NCI-H1092 (cell line): ENCODE data around the gene ULBP1.
"Not testable (repeated sequence)": the region's sequence is repeated elsewhere in the genome, so short reads cannot be mapped to it uniquely, and the experiment has no call there.

Experiments
- DNase-seq: peaks from one replicate; lab custom pipeline; 2025; lab: John Stamatoyannopoulos, UW

ULBP1 gene, protein sequence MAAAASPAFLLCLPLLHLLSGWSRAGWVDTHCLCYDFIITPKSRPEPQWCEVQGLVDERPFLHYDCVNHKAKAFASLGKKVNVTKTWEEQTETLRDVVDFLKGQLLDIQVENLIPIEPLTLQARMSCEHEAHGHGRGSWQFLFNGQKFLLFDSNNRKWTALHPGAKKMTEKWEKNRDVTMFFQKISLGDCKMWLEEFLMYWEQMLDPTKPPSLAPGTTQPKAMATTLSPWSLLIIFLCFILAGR

DNA sequence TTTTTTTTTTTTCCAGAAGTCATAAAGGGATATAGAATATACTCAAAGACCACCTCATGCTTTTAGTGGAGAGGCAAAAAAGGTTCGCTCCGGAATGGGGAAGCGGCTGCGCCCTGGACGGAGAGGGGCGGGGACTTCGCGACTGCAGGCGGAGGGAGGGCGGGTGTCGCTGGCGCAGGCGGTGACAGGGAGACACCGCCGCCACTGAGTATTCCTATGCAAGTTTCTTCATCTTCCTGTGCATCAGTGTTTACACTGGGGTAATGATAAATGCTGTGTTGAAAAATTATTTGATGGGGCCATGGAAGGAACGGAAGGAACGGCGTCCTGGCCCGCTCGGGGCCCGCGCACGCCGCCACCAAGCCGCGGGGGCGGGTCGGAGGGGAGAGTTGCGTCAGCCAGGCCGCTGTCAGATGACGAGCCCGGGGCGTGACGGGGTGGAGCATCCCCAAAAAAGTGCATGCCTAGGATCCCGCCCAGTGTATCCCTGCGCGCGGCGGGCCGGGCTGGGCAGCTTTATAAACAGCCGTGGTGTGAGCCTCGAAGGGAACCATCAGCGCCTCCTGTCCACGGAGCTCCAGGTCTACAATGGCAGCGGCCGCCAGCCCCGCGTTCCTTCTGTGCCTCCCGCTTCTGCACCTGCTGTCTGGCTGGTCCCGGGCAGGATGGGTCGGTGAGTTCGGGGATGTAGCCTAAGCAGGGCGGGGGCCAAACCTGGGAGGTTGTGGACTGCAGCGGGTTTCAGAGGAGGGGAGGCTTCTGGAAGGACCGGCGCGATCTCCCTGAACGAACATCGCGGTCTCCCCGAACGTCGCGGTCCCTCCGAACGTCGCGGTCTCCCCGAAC is at the start of gene ULBP1:
TSS of gene ULBP1 (plus strand) at position 482 of the 846 bp plus-strand sequence. CDS start at position 589, 107 bp downstream.
- peak; percentile 44 for DNase-seq

DNA sequence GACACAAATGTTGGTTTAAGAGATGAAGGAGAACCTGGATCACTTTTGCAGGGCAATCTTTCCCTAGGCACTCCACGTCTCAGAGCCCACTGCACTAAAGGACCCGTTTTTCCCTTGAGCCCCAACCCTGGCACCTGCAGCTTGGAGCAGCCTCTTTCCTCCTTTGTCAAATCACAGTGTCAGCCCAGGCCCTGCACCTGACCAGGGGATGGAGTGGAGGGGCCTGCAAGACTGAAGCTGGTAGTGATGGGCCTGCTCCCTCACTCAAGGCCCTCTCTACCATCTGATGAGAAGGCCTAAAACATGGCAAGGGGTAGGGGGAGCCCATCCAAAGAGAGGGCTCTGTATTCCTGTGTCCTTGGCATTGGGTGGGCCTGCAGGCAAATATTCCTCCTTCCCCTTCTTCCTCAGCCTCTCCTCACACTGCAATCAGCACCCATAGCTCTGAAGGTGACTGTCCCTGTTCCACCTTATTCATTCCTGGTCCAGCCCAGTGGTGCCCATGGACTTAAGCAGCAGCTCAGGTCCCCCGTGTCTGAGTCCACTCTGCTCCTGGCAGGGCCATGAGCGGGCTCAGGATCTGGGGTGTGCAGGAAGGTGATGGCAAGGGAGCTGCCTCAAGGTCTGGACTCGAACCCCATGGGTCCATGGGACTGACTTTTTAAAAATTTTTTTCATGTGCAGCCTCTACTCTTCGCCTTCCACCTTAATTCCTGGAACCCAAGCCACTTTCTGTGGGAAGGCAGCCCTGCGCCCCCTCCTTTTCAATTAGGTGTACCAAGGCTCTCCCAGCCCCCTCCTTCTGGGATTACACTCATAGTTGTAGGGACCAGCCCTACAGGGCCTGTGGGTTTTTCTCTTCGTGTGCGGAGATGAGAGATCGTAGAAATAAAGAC is 47.5 kb upstream of the ULBP1 start:
- no peak for DNase-seq

DNA sequence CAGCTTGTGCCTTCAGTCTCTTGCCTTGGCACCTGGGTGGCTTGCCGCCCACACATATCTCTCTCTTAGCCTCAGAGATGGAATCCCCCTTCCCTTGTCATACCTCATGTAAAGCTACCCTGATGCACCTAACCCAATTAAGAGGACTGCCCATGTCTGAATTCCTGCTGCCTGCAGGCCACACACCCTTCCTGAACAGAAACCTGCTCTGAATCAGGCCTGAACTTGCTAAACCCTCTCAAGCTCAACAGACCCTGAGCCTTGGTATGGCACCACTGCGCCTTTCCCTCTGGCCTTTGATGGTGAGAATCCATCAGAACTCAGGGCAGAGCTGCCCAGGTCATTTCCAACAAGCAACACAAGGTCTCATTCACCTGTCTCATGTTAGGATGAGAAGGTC is 46.1 kb upstream of the ULBP1 start:
- no peak for DNase-seq

DNA sequence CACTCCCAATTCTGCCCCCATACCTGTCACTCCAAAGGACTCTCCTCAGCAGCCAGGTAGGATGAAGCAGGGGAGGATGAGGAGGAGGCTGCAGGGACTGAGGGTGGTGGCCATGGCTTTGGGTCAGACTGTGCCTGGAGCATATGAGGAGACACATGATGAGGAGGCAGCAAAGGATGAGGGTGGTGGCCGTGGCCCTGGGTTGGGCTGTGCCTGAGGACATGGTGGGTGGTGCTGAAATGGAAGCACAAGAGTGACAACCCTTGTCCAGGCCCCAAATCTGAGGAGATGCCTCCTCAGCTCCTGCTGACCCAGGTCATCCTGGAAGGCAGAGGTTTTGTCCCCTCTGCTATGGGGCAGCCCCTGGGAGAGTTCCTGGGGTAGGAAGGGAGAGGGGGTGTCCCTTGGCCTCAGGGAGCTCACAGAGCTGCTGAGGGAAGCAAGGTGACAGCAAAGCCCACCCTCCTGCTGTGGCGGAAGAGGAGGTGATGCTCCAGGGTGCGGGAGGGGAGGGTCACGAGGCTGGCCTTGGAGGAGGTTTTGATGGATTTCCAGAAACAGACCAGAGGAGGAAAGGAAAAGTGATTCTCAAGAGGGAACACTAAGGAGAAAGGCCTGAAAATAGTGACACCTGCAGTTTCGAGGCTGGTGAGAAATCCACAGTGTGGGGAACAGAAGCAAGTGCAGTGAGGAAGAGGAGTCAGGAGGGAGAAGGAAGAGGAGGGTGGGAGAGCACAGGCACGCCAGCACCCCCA is 45.4 kb upstream of the ULBP1 start:
- DNase-seq, result no peak

DNA sequence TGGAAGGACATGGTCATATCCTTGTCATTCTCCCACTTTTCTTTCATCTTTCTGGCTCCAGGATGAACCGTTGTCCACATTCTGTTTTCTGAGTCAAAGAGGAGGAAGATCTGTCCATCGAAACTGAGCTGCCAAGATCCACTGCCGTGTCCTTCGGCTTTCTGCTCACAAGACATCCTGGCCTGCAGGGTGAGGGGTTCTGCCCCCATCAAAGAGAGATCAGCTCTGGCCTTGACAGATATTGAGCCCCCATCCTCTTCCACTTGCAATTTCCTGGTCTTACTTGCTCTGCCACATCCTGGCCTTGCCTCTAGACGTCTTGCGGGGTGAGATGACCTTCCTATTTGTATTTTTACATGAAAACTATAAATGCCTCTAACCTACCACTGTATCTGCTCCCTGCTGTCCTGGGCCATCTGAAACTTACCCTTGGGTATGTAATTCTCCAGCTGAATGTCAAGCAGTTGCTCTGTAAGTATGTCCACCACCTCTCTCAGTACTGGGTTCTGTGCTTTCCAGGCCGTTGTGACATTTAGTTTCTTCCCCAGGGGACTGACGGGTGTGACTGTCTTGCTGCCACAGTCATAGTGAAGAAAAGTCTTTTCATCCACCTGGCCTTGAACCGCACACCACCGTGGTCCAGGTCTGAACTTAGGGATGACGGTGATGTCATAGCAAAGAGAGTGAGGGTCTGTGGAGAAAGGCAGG is 44.5 kb upstream of the ULBP1 start:
- not testable (repeated sequence) for DNase-seq

DNA sequence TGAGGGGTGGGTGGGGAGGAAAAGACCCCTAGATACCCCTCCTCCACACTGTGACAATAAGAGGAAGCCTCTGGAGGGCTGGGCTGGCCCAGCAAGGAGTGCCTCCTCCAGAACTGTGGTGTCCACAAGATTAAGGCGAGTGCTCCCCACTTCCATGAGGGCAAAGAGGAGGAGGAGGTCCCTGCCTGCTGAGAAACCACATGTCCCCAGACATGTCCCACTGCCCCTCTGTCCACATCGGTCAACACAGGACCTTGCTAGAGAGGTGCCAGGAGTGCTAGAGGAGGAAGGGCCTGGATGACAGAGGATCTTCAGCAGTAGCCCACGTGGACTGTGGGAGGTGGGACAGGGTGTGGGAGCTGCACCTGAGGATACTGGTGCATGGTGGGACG is 43.9 kb upstream of the ULBP1 start:
- DNase-seq, result no peak

DNA sequence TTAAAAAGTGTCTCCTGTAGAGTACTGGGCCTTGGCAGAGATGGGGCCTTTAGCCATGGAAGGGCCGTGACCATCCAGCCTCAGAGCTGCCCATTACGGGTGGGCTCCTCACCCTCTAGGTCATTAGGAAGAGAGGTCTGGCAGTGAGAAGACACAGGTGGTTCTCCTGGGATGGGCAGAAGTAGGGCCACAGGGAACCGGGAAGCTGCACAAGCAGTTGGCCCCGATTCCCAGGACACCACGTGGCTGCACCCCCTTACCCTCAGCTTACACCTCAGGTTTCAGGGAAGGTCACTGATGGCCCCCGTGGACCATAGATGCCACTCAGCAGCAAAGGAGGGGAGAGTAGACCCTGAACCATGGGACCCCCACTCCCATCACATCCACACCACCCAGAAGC is 42.4 kb upstream of the ULBP1 start:
- no peak for DNase-seq

DNA sequence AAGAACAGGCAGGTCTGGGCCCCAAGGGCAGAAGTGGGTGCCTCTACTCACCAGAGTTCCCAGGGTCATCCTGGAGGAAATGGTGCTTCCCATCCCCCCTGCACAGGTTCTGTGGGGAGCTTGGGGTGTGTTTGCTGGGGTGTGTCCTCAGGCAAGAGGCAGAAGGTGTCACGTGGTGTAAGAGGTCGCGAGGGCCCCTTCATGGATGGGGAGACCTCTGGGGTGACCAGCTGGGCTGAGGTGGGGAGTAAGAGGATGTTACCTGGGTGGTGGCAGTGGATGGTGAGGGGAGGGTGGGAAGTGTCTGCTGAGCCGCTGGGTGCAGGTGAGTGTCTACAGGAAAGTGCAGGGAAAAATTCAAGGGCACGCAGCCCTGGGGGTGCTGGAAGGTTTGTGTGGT is 41.7 kb upstream of the ULBP1 start:
- not testable (repeated sequence) for DNase-seq

DNA sequence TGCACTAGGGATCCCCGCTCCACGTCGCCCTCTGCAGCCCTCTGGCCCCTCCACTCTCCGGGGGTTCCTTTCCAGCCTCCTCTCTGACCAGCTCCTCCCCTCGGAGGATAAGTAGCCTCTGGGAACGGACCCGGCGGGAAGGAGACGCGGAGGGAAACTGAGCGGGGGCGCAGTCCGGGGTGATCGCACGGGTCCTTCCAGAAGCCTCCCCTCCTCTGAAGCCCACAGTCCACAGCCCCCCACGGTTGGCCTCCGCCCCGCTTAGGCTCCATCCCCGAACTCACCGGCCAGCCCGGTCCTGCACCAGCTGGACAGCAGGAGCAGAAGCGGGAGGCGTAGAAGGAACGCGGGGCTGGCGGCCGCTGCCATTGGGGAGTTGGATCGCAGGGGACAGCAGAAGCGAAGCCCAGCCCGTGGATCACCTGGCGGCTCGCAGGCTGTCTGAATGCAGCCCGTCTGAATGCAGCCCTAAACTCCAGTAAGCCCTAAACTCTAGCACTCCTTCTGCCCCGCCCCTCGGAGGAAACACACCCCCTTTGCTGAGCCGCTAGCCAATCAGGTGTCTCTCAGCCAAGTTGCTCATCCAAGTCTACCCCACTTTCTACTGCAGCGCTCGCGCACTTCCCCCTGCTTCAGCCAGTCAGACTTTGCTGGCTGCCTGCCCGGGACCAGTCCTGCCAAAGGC is 41.0 kb upstream of the ULBP1 start, which contains the start of gene RAET1G:
TSS of gene RAET1G (minus strand) at position 480 of the 685 bp plus-strand sequence. CDS start at position 369, 111 bp downstream.
- DNase-seq, result no peak

DNA sequence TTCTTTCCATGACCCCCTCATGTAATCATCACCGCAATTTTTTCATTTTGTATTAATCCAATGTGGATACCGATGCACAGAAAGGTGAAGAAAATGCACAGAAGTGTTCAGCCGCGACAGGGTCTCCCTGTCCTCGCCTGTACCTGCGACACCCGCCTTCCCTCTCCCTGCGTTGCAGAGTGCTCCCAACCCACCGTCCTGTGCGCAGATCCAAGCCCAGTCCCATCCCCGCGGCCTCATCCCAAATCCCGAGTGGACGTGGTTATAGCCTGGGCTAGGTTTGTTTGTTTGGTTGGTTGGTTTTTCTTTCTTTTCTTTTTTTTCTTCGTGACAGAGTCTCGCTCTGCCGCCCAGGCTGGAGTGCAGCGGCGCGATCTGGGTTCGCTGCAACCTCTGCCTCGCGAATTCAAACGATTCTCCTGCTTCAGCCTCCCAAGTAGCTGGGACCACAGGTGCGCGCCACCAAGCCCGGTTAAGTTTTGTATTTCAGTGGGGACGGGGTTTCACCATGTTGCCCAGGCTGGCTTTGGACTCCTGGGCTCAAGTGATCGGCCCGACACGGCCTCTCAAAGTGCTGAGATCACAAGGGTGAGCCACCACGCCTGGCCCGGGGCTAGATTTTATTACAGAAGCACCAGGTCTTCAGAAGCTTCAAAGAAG is 40.3 kb upstream of the ULBP1 start:
- no peak for DNase-seq

DNA sequence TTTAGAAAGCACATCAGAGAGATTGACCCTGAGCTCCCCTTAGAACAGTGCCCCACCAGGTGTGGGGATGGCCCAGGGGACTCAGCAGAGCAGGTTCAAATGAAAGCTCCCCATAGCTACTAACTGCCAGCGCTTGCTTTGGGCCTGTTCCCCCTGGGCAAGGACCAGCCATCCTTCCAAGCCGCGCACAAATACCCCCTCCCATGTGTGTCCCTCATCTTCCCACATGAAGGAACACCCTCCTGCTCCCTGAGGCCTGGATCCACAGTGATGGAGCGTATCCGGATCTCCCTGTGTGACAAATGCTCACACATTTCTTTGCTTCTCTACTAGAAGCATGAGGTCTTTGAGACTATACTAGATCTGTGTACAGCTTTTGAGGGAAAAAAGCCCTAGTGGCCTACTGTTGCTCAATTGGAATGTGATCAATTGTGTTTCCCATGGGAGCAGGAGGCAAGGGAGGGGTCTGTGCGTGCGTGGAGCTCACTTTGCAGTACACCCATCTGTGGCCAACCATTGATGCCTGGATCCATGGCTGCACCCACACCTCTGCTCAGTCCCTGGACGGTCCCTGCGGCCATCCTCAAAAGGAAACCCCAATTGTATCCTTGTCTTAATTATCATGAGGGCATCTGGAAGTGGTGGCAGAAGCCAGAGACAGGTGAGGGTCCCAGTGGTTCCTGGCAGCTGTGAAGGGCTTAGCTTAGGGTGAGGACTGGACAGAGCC is 39.4 kb upstream of the ULBP1 start:
- no peak for DNase-seq

DNA sequence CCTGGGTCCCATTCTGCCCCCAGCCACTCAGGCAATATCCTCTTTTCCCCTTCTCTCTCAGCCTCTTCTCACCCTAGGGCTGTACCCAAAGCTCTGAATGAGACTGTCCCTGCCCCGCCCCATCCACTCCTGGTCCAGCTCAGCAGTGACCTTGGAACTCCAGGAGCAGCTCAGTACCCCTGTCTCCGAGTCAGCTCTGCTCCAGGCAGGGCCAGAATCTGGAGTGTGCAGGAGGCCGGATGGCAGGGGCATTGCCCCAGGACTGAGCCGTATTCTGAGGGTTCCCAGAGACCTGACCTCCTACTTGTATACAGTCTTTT is 38.9 kb upstream of the ULBP1 start:
- no peak for DNase-seq

DNA sequence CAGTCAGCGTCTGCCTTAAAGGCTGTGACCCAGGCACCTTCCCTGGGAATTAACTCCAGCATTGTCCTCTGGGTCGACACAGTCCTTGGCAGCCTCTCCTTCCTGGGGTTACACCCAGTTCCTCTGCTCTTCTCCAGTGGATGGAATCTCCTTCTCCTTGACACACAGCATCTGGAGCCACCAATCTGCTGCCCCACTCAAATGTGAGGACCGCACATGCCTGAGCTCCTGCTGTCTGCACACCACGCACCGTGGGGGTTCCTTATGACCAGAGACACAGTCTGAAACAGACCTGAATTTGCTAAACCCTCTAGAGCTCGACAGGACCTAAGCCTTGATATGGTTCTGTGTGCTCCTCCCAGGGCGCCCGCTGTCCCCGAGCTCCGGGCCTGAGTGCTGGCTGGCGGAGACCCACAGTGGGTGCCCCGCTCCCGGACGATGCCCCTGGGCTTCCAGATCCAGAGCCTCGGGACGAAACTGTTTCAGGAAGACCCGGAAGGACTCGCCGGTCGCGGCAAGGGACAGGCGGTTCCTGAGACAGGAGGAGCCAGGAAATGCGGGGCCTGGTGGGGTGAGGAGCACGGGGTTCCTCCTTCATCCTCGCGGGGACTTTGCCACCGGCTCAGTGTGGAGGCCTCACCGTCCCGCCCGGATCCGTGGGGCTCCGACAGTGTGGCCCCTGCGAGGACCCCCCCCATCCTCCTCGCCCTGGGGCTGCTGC is 38.3 kb upstream of the ULBP1 start:
- no peak for DNase-seq

DNA sequence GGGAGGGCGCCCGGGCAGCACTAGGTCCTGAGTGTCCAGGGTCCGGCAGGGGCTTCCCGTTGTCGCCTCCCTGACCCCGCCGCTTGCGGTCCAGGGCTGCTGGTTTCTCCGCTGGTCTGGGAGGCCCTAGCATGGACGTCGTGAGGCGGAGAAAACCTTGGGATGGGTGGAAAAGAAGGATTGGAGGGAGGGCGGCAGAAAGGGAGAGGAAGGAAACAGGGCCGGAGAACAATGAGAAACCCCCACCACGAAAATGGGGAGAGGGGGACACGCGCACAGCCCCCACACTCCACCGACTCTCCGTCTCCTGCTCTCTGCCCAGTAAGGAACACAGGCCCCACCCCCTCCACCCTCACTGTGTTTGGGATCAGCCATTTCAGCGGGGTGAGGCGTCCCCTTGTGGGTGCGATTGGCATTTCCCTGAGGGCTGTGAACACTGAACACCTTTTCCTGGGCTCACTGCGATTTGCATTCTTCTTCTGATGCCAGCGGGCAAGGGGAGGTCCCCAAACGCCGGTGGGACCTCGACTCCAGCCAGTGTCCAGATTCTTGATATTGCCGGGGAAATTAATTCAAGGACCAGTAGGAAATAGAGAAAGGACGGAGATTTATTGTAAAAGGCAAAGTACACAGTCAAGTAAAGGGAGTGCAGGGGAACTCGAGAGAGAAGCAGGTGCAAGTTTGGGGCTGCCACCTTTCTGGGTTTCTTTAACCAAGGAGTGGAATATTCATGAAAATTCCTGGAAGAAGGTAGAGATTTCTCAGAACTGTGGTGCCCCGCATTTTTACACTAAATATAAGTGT is 37.6 kb upstream of the ULBP1 start:
- DNase-seq, result peak; percentile 76

DNA sequence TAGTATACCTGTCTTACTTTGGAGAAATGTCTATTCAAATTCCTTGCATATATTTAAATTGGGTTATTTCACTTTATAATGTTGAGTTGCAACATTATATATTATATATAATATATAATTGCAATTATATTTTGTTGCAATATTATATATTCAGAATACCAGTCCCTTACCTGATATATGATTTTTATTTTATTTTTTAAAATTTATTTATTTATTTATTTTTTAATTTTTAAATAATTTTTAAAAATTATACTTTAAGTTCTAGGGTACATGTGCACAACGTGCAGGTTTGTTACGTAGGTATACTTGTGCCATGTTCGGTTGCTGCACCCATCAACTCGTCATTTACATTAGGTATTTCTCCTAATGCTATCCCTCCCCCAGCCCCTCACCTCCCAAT is 36.7 kb upstream of the ULBP1 start:
- DNase-seq, result not testable (repeated sequence)

DNA sequence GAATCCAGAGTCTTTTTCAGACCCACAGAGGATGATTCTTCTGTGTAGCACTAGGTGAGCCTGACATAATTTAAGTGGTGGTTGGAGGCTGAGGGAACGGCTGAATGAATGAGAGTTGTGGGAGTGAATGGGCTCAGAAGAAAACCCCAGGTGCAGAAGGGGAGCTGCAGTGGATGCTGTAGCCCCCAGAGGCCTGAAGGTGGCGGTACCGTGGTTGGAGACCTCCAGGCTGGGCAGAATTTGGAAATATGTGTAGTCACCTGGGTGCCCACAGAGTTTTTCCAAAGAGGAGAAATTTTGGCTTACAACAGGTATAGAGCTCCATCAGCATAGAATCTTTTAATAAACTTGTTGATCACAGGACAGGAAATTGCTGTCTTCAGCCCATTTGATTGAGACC is 34.3 kb upstream of the ULBP1 start:
- no peak for DNase-seq

DNA sequence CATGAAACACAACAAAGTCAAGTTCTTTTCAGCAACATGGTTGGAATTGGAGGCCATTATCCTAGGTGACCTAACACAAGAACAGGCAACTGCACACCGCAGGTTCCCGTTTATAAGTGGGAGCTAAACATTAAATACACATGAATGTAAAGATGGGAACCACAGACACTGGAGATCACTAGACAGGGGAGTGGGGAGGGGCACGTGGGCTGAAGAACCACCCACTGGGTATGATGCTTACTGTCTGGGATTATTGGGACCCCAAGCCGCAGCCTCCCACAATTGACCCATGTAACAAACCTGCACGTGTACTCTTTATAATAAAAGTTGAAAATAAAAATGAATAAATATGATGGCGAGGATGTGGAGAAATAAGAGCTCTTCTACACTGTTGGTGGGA is 32.2 kb upstream of the ULBP1 start:
- DNase-seq, result no peak

DNA sequence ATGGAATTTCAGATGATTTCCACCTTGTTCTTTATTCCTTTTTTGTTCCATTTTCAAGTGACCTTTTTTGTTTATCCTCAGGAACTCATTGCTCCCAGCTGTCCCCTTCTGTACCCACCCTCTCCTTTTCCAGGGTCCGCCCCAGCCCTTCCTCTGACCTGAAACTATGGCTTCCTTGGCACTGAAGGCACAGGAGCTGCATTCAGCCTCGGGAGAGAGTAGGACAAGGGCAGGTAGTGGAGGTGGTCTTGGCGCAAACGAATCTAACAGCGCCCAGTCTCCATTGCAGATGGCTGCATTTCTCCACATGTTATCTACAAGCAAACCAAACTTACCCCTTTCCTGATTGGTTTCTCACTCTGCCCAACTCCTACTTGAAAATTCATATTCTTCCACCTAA is 30.7 kb upstream of the ULBP1 start:
- no peak for DNase-seq
